Stimulated activated CD4-positive, alpha-beta T cell treated with anti-CD3 and anti-CD28 coated beads, Interleukin-2, amount 100 ng/mL, for 48 hours (primary cell): ENCODE results near the gene ITPKA.

Source experiments
- DNase-seq, 2 donors: peaks; one replicate each; pipeline ENCODE4 v3.0.0-alpha.2; 2020

ITPKA gene

DNA sequence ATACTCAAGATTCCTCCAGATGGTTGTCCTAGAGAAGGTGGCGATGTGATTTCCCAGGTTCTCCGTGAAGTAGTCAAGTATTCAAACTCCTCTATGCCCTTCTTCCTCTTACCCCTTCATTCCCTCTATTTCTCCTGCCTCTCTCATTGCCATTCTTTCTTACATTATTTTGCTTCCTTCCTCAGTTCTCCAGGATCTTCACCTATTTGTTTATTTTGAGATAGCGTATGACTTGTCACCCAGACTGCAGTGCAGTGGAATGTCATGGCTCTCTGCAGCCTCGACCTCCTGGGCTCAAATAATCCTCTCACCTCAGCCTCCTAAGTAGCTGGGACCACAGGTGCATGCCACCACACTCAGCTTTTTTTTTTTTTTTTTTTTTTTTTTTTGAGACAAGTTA is 1.8 kb upstream of the ITPKA start:
- no peak for DNase-seq

DNA sequence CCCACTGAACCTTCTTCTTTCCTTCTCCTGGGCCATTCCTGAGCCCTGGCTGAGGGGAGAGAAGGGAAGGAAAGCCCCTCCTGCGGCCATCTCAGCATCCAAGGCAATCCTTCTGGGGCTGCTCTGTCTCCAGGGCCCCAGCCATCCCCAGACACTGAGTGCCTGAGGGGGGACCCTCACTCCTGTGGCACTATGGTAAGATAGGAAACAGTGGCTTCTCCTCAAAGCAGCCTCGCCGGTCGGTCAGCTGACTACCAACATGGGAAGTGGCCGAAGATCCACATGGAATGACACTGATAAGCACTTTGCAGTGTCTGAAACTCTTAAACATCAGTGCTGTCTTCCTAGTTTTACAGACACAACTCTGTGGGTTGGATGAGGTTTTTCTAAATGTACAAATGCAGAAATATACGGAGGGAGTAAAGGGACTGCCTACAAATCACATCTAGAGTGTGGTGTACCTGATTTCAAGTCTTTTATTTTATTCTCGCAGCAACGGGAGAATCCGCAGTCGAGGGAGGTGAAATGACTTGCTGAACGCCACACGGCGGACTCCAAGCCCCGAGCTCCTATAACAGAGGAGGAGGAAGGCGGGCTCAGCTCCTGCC is 973 bp upstream of the ITPKA start:
- no peak for DNase-seq

DNA sequence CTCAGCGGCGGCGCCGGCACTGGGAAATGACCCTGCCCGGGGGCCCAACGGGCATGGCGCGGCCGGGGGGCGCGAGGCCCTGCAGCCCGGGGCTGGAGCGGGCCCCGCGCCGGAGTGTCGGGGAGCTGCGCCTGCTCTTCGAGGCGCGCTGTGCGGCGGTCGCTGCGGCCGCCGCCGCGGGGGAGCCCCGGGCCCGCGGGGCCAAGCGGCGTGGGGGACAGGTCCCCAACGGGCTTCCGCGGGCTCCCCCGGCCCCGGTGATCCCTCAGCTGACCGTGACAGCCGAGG is 172 bp downstream of the ITPKA start:
- no peak for DNase-seq

DNA sequence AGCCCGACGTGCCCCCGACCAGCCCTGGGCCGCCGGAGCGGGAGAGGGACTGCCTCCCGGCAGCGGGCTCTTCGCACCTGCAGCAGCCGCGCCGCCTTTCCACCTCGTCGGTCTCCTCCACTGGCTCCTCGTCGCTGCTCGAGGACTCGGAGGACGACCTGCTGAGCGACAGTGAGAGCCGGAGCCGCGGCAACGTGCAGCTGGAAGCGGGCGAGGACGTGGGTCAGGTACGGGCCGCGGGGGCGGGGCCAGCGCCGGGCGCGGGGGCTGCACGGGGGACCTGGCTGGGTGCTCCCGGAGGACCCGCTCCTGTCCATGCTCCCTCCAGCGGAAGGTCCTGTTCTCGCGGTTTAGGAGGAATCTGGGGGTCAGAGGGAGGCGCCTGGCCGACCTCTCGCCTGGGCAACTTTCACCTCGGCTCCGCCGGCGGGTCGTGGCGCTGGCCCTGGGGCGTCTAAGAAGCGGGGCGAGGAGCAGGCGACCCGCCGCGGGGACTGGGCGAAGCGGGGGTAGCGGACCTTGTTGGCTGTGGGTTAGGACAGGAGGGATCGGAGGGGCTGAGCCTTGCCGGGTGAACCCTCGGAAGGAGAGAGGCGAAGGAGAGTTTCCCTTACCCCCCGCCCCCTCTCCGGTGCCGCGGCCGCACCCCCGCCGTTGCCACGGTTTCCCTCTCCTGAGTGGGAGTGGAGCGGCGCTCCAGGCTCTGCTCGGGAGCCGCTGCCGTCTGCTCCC is 682 bp downstream of the ITPKA start:
- DNase-seq = peak in 1 of 2 donors; percentile 46

DNA sequence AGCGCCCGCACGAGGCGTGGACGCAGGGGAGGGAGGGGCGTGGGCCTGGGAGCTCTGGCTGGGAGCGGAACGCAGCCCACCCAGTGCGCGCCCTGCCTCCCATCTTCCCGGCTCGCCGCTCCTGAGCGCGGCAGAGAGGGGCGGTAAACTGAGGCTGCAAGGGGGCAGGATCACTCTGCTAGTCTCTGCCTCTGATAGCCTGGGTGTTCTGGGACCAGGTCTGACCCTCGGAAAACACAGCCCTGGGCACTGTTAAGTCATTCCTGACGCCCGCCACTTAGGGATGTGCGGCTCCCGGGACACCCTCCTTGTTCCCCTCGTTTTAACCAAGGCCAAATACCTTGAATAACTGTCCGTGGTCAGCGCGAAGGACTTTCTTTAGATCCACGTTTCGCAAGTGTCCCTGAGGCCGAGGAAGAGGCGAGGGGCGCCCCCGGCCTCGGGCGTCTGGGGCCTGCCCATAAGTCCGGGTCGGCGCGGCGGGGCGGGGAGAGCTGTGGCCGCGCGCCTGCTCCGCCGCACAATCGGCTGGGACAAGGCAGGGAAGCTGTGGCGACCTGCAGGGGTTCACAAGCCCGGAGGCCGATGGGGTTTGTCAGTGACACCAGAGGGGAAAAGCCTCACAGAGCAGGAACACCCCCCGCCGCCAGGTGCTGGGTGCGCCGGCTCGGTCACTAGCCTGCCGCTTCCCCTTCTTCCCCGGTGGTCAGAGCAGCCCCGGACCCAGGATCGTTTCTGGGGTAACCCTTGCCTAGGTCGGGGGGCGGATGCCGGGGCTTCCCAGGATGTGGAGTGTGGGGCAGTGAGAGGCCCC is 1.5 kb downstream of the ITPKA start:
- DNase-seq = no peak

DNA sequence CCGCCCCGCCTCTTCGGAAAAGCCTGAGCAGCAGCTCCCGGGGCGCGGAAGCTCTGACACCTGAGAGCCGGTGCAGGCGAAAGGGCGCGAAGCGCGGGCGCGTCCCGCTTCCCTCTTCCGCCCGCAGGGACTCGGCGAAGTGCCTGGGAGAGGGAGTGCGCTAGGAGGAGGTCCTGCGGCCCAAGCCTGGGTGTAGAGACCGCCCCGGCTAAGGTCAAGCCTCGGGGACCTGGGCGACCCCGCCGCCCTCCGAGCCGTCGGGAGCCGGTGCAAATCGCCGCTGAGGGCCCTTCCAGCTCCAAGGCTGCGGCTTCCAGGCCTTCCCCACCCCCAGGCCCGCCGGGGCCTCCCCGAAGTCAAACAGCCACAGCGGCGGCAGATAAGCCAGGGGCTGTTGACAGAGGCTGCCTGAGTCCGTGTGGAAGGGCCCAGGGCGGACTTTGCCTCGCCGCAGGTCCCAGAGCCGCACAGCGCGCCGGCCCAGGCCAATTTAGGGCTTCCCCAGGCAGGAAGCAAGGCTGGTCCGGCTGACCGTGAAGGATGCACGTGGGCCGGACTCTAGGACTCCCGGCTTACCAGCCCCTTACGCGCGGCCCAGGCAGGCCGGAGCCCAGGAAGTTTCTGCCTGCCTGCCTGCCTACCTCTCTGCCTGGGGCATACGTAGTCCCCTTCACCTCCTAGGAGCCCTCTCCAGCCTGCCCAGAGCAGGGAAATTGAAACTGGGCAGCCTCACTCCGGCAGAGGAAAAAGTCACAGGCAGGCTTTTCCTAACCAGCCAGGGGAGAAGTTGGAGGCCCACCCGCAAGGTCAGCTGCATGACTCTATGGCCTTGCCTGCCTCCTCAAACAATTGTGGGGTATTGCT is 2.3 kb downstream of the ITPKA start:
- no peak for DNase-seq

DNA sequence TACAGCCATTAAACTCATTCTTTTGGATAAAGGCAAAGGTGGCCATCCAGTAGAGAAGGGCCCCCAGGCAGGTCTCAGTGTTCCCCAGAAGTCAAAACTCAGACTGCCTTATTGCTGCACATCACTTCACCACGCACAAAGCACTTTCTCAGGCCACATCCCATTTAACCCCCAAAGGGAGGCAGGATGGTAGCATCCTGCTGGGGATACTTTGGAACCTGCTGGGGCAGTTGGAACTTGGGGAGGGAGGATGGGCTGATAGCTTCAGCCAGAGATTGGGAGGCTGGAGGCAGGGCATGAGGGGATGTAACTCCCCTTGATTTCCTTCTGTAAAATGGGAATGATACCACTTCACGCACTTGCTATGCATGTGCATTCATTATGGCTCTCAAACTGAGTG is 5.0 kb downstream of the ITPKA start:
- no peak for DNase-seq

DNA sequence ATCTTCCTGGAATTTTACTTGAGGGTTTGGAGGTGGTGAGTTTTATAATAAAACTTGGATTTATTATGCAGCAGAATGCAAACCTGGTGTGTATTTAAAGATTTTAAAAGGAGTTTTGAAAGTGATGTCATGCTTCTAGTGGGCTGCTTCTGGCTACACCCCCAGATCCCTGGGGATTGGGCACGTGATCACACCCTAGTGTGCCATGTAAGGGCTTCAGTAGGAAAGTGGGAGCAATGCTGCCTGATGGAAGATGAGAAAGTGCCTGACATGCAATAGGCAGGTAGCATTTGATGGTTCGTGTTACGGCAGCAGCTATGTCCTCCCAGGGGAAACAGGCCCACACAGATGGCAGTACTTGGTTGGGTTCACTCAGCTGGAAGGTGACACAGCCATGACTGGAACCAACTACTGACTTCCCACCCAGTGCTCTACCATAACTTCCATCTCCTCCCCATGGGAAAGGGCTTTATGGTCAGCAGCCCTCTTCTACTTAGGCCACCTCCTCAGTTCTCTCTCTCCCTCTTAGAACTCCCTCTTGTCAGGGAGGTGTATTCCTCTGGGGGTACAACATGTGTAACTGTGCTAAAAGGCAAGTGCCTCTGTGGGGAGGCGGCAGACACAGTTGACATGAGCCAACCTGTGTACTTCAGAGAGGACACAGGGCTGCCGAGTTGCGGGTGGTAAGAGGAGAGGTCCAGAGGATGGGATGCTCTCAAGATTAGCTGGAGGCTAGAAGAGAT is 5.6 kb downstream of the ITPKA start:
- DNase-seq = no peak

DNA sequence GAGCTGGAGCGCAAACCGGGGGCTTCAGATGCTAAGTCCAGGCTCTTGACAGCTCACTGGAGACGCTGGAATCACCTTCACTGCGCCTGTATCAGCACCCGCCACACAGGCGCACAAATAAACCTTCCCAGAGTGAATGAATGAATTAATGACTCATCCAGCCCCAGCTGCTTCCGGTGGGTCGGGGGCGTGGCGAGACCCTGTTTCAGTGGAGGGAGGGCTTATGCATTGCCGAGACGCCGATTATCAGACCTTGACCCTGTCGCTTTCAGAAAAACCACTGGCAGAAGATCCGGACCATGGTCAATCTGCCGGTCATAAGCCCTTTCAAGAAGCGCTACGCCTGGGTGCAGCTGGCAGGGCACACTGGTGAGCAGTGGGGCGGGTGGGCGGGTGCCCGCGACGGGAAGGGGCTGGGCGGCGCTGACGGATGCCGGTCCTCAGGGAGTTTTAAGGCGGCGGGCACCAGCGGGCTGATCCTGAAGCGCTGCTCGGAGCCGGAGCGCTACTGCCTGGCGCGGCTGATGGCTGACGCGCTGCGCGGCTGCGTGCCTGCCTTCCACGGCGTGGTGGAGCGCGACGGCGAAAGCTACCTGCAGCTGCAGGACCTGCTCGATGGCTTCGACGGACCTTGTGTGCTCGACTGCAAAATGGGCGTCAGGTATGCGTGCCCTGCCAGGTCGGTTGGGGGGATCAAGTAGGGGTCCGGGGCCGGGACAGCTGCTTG is 7.7 kb downstream of the ITPKA start:
- DNase-seq = peak in 1 of 2 donors; percentile 41

DNA sequence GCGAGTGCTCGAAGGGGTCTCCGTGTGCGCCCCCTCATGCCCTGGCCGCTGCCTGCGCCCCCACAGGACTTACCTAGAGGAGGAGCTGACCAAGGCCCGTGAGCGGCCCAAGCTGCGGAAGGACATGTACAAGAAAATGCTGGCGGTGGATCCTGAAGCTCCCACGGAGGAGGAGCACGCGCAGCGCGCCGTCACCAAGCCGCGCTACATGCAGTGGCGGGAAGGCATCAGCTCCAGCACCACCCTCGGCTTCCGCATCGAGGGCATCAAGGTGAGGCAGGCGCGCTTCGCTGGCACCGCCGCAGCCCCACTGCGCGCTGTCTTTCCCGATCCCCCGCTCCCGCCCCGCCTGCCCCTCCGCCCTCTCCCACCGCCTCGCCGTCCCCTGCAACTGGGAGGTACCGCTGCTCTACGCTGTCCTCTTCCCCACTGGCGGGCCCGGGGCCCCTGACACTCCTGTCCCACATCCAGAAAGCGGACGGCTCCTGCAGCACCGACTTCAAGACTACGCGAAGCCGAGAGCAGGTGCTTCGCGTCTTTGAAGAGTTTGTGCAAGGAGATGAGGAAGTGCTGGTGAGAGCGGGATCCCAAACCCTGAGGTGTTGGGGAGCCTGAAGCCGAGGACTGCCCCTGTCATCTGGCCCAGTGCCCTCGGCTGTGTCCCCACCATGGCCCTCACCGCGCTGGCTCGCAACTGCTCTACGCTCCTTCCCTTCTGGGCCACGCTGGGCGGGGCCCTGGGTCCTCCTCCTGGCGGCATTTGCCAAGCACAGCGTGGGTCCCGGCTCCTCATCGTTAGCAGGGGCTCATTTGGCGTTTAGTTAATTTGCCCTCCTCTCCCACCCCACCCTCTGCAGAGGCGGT is 8.5 kb downstream of the ITPKA start:
- no peak for DNase-seq

DNA sequence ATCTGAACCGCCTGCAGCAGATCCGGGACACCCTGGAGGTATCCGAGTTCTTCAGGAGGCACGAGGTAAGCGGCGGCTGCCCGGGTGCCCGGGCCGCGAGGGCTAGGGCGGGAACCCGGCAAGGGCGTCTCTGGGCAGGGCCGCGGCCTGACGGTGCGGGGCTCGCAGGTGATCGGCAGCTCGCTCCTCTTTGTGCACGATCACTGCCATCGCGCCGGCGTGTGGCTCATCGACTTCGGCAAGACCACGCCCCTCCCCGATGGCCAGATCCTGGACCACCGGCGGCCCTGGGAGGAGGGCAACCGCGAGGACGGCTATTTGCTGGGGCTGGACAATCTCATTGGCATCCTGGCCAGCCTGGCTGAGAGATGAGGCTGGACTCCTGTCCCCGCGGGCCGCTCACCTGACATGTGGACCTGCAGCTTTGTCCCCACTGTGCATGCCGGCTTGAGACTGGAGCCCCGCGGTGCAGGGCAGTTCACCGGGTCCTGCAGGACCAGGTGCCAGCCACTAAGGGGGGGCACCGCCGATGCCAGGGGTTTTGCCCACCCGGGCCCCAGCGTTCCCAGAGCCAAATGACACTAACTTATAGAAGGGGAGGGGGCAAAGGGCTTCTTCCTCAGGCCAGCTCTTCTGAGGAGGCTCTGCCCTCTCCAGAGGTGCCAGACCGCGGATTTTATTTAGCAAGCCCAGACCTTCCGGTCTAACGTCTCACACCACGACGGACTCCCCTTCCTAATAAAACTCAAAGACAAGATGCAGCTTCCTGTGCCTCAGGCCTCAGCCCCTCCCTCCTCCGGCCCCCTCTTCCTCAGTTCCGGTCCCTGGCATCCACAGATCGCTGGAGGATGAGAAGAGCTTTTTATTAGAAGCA is 9.4 kb downstream of the ITPKA start:
- no peak for DNase-seq

DNA sequence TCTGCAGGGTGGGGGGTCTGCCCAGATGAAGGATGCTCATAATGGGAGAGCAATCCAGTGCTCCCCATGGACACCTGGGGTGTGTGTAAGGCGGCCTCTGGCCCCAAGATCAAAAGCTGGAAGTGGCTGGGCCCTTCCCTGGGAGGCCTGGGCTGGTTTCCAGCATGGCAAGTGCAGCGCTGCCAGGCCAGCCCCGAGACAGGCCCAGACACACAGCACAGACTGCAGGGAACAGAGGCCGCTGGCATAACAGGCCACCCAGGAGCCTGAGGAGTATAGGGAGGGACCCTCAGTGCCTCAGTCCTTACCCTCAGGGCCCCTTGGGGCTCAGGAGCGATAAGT is 10.0 kb downstream of the ITPKA start:
- no peak for DNase-seq

DNA sequence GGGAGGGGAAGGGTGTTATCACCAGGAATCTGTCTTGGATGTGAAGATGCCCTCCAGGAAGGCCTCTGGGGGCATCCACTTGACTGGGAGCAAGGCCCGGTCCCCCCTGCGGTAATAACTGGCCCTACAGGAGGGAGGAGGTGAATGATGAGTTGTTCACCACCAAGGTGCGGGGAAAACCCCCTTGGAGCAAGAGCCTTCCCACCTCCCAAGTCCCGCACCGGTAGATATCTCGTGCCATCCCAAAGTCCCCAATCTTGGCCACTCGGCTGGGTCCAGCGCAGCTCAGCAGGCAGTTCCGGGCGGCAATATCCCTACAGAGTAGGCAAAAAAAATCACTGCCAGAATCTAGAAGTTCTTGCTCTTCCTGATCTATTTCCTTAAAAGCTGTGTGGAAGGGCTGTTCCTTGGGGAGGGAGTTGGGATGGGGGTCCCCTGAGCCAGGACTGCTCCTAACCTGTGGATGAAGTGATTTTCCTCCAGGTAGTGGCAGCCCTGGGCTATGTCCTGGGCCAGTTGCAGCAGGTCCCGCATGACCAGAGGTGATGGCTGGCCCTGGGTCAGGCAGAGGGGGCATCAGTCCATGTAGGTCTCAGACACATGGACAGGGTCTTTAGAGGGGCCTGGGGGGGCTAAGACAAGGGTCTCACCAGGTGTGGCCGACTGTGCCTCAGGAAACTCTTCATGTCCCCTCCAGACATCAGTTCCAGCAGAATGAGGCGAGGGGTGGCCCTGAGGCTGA is 11.2 kb downstream of the ITPKA start:
- no peak for DNase-seq

DNA sequence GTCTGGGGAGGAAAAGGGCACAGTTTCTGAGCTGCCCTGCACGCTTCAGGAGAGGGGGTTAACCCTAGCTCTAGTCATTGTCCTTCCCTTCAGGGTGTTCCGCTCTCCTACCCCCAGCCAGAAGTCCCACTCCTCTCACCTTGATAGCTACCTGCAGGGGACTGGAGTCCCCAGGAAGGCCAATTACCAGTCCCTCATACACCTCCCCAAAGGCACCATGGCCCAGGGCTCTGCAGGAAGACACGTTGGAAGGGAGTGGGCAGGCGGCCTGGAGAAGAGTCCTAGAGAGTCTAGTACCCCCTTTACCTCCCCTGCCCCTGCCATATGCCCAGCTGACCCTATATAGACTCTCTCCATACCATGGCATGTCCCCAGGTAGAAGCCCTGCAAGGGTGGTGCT is 12.1 kb downstream of the ITPKA start:
- DNase-seq = no peak

DNA sequence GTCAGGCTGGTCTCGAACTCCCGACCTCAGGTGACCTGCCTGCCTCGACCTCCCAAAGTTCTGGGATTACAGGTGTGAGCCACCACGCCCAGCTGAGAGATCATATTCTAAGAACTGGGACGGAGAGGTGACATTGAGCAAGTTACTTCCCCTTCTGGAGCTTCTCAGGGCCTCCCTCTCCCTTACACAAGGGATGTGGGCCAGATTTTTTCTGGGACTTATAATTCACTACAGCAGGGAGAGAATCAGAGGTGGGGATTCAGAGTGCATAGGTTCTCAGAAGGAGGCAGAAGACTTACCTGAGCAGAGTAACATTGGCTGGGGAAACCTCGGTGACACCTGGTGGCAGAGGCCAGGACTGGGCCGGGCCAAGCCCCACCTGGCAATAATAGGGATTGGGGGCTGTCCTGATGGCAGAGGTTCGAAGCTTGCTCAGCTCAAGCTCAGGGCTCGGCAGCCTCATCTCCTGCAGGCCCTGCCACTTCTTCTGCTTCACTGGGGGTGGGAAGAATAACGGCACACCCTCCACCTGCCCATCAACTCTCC is 13.2 kb downstream of the ITPKA start:
- DNase-seq = no peak

DNA sequence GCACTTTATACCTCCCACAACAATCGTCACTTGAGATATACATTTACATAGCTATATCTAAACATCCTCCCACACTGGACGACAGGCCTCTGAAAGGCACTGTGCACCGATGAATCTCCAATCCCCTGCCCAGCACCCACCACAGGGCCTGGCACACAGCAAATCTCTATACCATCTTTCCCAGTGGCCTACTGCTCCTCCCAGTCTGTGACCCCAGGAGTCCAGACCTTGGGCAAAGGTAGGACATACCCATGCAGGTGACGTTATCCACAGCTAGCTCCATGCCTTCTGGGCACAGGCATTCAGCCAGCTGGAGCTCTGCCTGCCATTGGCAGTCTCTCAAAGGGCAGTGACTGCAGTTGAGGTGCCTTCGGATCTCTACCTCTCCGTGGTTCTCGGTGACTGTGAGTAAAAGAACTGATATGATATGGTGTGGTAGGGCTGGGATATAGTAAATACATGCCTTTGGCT is 14.2 kb downstream of the ITPKA start:
- DNase-seq = no peak

DNA sequence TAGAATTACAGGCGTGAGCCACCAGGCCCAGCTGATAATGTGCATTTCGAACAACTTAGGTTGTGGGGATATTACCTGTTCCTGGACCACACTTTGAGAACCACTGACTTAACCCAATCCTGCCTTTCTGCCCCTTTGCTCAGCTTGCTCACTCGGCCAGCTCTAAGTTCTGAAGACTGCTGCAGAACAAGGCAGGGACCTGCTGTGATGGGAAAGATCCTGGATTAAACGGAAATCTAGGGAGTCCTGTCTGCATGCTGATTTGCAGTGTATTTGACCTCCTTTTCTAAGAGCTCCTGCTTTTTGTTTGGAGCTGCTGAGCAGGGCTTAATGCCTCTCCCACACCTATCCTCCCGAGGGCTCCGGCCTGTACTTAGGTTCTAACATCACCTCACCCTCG is 17.1 kb downstream of the ITPKA start:
- no peak for DNase-seq

DNA sequence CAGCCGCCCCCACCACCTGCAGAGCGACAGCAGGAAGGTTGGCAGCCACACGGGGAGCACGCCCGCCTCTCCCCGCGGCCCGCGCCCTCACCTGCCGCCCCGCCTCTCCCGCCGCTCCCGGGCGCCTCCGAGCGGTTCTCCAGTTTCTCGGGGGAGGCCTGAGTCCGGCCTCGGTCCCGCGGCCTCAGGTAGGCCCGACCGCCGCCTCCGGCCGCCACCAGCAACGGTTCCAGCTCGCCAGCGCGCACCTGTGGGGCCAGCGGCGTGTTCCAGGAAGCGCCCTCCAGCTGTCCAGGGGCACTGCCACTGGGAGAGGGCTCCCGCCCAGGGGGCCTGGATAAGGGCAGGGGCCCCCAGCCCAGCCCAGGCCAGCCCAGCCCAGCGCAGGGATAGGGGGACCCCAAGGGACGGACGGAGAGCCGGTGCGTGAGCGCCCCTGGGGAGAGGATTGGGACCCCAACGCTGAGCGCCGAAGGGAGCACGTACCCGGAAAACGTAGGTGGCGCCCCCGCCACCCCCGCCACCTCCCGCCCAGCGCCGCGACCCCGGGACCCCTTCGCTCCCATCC is 17.7 kb downstream of the ITPKA start:
- DNase-seq = no peak
